Measurements from ENCODE around the gene NRM.
"Not testable (repeated sequence)": the region's sequence is repeated elsewhere in the genome, so short reads cannot be mapped to it uniquely, and the experiment has no call there.

The NRM gene

DNA sequence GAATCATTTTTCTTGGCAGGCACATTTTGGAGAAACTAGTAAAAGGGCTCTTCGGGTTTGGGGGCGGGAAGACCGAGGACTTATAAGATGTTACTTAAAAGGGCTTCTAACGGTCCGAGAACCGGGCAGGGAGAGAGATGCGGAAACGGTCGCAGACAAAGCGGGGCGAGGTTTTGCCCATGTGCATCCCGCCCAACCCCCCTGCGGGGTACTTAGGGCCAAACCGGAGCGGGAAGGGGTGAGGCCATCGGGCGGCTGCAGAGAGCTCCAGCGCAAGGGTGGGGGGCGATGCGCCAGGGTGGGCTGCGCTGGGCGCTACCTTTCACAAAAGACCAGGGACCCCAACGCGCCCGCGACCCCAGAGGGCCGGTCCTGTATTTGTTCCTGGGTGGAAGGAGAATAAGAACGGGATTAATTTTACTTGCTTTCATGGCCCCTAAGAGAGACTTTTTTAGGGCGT is 30.0 kb upstream of the NRM start:
- no peak for DNase-seq (ENCODE audit: low read depth)

DNA sequence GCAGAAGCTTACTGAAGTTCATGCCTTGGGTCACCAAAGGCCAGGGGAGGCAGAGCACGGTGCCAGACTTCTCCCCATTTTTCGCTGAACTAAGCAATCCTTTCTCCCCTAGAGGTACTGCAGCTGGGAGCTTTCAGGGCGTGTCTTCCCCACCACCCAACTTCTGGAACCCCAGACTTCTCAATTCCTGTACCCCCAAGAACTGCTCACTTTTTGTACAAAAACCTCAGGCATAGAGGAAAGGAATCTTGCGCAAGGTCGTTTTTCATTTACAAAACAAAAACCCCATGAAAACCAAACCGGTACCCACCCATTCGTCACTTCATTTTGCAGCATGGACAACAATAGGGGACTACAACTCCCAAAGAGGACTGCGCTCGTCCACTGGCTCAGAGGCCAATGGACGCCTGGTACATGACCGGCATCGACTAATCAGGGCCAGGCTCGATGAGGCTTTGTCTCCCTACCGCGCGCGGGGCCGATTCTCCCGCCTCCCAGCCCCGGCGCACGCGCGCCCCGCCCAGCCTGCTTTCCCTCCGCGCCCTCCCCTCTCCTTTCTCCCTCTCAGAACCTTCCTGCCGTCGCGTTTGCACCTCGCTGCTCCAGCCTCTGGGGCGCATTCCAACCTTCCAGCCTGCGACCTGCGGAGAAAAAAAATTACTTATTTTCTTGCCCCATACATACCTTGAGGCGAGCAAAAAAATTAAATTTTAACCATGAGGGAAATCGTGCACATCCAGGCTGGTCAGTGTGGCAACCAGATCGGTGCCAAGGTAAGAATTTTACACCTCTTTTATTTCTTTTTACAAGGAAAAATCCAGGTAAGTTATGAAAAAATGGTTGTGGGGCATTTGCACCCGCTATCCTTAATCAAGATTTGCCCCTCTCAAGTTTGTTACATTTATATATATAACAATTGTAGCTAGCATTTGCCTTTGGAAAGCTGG is 29.3 kb upstream of the NRM start, which contains the start of gene TUBB:
Gene TUBB, plus strand, starts transcription at position 562 of the 947 bp plus-strand sequence. Its CDS starts 155 bp downstream, at position 717.
- DNase-seq (ENCODE audit: low read depth) = peak; percentile 97

- no peak for DNase-seq (ENCODE audit: low read depth)
Observed at GRCh38 chr6:30719356-30719755, 28.6 kb upstream of the NRM start.

GRCh38 chr6:30717845-30718720 is 27.3 kb upstream of the NRM start:
- not testable (repeated sequence) for DNase-seq (ENCODE audit: low read depth)

DNA sequence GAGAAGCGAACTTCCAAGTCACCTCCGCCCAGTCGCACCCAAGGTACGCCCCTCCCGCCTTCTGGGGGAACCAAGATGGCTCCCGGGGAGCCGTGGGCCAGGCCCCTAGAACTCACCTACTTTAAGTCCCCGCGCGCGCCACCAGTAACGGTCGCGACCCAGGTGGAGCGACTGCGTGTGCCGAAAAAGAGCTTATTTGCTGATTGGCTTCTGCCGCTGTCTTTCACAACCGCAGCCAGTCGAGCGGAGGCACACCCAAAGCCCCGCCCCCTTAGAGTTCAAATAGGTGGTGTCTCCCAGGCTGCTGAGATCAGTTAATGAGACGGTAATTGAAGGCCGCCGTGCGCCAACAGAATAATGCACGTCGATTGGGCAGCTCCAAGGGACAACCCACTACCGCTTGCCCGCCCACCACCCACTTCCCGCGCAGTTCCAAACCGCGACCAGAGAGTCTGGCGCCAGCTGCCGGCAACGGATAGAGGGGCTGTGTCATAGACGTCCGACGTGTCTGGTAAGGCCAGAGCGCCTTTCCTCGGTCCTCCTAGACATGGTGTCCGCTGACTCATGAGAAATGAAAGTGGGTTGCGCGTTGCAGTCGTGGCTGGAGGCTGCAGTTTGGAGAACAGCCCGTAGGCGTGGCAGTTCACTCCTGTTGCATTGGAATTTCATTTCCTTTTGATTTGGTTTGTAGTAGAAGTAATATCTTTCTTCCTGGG is 26.5 kb upstream of the NRM start, which contains the start of gene MDC1:
Gene MDC1, minus strand, starts transcription at position 153 of the 716 bp plus-strand sequence. CDS start 2,106 bp downstream, outside the sequence.
- peak; percentile 100 for DNase-seq (ENCODE audit: low read depth)

- DNase-seq (ENCODE audit: low read depth) = no peak
Observed at GRCh38 chr6:30716879-30717128, 26.0 kb upstream of the NRM start.

GRCh38 chr6:30714263-30714662 is 23.5 kb upstream of the NRM start:
- DNase-seq (ENCODE audit: low read depth) = no peak

DNA sequence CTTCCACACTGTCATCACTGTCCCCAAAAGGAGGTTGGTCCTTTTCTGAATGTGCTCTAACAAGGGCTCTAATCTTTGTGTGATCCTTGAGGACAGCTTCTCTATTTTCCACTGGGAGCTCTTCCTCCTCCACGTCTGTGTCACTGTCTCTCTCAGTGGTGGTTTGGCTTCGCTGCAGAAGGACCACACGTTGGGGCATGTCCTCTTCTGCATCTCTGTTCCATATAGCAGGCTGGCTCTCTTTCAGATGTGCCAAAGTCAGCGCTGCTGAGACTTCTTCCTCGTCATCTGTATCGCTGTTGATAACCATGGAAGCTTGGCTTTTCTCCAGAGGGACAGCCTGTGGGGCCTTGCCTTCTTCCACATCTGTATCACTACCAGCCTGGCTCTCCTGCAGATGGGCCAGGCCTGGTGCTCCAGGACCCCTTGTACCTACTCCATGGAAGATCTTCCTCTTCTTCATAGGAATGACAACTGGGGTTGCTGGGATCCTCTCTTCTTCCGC is 21.7 kb upstream of the NRM start:
- no peak for DNase-seq (ENCODE audit: low read depth)

- no peak for DNase-seq (ENCODE audit: low read depth)
Observed at GRCh38 chr6:30711758-30712380, 21.1 kb upstream of the NRM start.

GRCh38 chr6:30709101-30709868 is 18.5 kb upstream of the NRM start:
- DNase-seq (ENCODE audit: low read depth) = no peak

DNA sequence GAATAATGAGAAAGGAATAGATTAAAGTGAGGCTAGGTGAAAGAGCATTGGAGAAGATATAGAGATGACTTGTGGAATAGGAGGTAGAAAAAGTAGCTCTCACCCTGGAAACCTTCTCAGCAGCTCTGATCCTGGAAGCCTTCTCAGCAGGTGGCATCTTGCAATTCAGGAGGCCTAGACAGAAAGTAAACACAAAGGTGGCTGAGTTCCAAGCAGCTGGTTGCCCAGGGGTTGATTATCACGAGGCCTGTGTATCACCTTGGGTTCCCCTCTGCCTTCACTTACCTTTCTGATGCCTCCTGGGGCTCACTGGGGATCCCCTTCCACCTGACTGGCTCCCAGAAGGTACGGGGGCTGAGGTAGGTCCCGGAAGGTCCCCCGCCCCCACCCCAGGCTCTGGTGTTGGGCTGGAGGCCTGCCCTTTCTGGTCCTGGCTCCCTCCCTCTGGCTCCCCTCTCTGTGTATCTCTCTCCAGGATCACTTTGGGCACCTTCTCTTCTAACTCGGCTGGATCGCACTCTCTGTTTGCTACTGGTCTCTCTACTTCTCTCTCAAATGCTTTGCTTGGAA is 16.6 kb upstream of the NRM start:
- no peak for DNase-seq (ENCODE audit: low read depth)

DNA sequence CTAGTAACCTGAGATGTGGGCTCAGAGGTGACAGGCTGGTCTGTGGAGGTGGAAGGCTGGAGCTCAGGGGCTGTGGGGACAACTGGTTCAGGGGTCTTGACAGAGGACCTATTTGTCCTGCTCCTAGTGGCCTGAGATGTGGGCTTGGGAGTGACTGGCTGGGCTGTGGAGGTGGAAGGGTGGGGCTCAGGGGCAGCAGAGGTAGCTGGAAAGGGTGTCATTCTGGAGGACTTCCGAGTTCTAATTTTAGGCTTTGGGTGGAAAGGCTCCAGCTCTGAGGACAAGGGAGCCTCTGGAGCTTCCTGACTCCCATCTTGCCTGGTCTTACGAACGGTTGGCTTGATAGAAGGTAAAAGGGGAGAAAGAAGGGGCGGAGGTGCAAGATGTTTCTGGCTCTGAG is 14.8 kb upstream of the NRM start:
- no peak for DNase-seq (ENCODE audit: low read depth)

- no peak for DNase-seq (ENCODE audit: low read depth)
Observed at GRCh38 chr6:30703821-30704220, 13.0 kb upstream of the NRM start.

GRCh38 chr6:30703011-30703410 is 12.2 kb upstream of the NRM start:
- DNase-seq (ENCODE audit: low read depth) = no peak

GRCh38 chr6:30700340-30700739 is 9.6 kb upstream of the NRM start:
- DNase-seq (ENCODE audit: low read depth) = no peak

DNA sequence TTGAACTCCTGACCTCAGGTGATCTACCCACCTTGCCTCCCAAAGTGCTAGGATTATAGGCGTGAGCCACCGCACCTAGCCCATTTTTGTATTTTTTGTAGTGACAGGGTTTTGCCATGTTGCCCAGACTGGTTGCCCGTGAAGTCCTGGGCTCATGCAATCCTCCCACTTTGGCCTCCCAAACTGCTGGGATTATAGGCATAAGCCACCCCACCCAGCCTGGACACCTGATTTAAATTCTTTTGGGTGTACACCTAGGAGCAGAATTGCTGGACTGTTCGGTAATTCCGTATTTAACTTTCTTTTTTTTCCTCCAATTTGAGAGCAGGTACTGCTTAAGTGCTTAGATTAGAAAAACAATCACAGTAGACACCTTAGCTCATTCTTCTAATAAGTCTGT is 5.6 kb upstream of the NRM start:
- no peak for DNase-seq (ENCODE audit: low read depth)

DNA sequence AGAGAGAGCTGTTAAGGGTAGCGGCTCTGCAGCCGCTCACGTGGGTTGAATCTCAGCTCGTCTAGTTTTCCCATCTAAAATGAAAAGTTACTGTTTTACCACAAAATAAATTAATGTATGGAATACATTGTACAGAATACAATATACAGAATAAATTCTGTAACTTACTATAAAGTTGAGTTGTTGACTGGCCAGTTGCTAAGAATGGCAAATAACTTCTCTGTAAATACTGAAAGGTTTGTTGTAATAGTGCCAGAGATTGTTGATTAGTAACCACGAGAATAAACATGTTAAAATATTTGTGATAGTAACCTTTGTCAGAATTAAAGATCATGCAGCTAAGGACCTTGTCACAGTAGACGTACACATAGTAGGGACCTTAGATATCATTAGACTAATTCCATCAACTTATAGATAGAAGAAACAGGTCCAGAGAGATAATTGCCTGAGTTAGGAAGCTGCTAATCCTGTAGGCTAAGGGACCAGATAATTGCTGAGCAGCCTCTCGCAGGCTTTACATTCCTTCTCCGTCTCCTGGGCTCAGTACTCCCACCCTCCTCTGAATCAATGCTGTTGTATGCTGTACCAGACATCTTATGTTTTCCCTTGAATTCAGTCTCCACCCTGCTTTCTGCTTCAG is 544 bp upstream of the NRM start:
- DNase-seq (ENCODE audit: low read depth) = no peak

DNA sequence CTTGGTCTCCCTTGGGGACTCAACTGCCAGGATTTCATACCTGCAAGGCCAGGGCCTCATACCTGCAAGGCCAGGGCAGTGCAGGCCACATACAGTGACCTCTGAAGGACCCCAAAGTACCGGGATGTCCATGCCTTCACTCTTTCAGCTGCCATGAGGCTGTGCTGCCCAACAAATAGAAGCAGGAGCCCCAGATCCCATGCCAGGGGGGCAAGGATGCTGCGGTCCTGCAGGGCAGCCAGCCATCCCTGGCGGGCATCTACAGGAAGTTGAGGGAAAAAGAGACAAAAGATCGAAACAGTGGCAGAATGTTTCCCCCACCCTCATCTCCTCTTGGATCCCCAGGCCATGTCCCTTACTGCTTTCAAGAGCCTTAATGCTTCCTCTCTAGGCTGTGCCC is 799 bp downstream of the NRM start:
- DNase-seq (ENCODE audit: low read depth) = no peak

DNA sequence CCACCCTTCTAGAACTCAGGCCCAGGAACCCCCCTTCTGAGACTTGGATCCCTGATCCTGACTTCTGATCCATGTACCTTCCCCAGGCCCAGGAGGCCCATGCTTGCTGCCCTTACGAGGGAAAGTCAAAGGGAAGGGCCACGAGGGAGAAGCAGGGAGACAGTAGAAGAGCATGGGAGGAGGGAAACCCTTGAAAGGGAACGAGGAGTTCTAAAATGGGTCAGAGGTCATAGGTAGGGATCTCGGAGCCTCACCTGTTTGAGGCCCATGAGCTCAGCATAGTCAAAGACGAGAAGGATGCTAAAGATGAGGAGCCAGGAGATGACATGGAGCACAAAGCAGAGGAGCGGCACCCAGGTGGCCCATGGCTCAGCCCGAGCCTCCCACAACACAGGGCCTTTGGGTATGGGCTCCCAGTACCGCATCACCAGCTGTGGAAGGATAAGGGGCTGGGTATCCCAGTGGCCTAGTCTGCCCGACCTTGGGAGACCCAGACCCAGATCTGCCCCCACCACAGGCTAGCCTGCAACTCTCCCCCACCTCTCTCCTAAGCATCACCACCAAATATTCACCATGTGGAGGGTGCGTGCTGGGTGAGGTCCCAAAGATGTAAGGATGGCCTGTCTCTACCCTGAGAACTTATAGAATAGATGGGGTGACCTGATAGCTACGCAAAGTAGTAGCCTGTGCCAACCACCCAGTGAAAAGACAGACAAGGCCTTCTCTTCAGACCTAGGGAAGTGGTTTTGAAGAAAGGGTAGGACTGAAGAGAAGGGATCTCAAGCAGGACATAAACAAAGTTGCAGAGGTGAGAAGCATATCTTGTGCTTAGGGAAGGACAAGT is 1.5 kb downstream of the NRM start:
- DNase-seq (ENCODE audit: low read depth) = no peak

Data from fibroblast of the conjunctiva (primary cell).